PC-9 (cell line): ENCODE results near the gene GFAP. TPM values are rescaled to one million over a fixed set of nuclear protein-coding genes. Genes with fewer than 3 reads are reported as not detected.

Source experiments
- Bru-seq: library from RNA; stranded (reverse); fragments of 400-500 nt; gene quantifications from one replicate; lab custom pipeline; 2021; lab: Mats Ljungman, UMichigan
- BruChase-seq, 2 experiments: library from RNA; stranded (reverse); fragments of 400-500 nt; gene quantifications; one replicate each; lab custom pipeline; 2021; lab: Mats Ljungman, UMichigan
- BruUV-seq: library from RNA; stranded (reverse); fragments of 400-500 nt; replicated peaks from 2 replicates; lab custom pipeline; 2021; lab: Mats Ljungman, UMichigan
- CTCF ChIA-PET: fragments of 300-600 bp; sonication (Branson Sonifier 250); formaldehyde crosslinking; loops from one replicate; lab custom pipeline; 2022; ENCODE audit warnings: antibody characterized with exemption; lab: Charles Lee
- POLR2A ChIA-PET: fragments of 300-600 bp; sonication (Branson Sonifier 250); formaldehyde crosslinking; loops from one replicate; lab custom pipeline; 2022; ENCODE audit warnings: antibody characterized with exemption; ENCODE audit not compliant: unreplicated experiment; lab: Charles Lee
- DNase-seq, 2 experiments: peaks; one replicate each; pipeline versions ENCODE4 v3.0.0 to v3.0.0-alpha.2; 2015 to 2022; ENCODE audit warnings: mixed read lengths in 1 of 2
- H2AFZ ChIP-seq: fragments of 200-600 bp; sonication (generic); 2 replicates; pipeline ENCODE4 v1.8.1; 2017; ENCODE audit warnings: antibody characterized with exemption
- H3F3A ChIP-seq: fragments of 200-600 bp; sonication (generic); 2 replicates; pipeline ENCODE4 v1.8.1; 2017; ENCODE audit warnings: antibody characterized with exemption, mild to moderate bottlenecking, low read depth; ENCODE audit not compliant: insufficient read depth
- H3K27ac ChIP-seq: fragments of 200-600 bp; sonication (generic); 2 replicates; pipeline ENCODE4 v1.6.1; 2016; ENCODE audit warnings: mixed run types
- H3K27me3 ChIP-seq: fragments of 200-600 bp; sonication (generic); 2 replicates; pipeline ENCODE4 v1.6.1; 2016; ENCODE audit warnings: low read depth, mixed run types; ENCODE audit not compliant: insufficient read depth
- H3K36me3 ChIP-seq: fragments of 200-600 bp; sonication (generic); 2 replicates; pipeline ENCODE4 v1.6.1; 2016; ENCODE audit warnings: low read depth, mixed run types
- H3K4me1 ChIP-seq: fragments of 200-600 bp; sonication (generic); replicated peaks from 2 replicates; pipeline ENCODE4 v1.6.1; 2016; ENCODE audit warnings: mixed run types; ENCODE audit not compliant: insufficient read depth
- H3K4me2 ChIP-seq: fragments of 200-600 bp; sonication (generic); 2 replicates; pipeline ENCODE4 v1.6.1; 2017; ENCODE audit warnings: mixed run types
- H3K4me3 ChIP-seq: fragments of 200-600 bp; sonication (generic); 2 replicates; pipeline ENCODE4 v1.6.1; 2016; ENCODE audit warnings: mixed run types
- H3K79me2 ChIP-seq: fragments of 200-600 bp; sonication (generic); 2 replicates; pipeline ENCODE4 v1.6.1; 2017; ENCODE audit warnings: low read depth, mixed run types
- H3K9me2 ChIP-seq: fragments of 200-600 bp; sonication (generic); 2 replicates; pipeline ENCODE4 v1.8.1; 2017; ENCODE audit warnings: mild to moderate bottlenecking; ENCODE audit not compliant: insufficient read depth
- H3K9me3 ChIP-seq: fragments of 200-600 bp; sonication (generic); 2 replicates; pipeline ENCODE4 v1.8.1; 2016; ENCODE audit warnings: low read depth; ENCODE audit not compliant: insufficient read depth
- H4K20me1 ChIP-seq: fragments of 200-600 bp; sonication (generic); 2 replicates; pipeline ENCODE4 v1.8.1; 2017; ENCODE audit not compliant: insufficient read depth
- EZH2 ChIP-seq: fragments of 200-600 bp; sonication (generic); IDR thresholded peaks from 2 replicates; pipeline ENCODE4 v1.8.0; 2017; ENCODE audit warnings: antibody characterized with exemption, low read depth
- intact Hi-C: fragments of 100-400 bp; cut with micrococcal nuclease; formaldehyde crosslinking; loops from one replicate; pipeline ENCODE4 v1.10.0; 2022; ENCODE audit not compliant: unreplicated experiment
- long read RNA-seq: library from polyadenylated mRNA; stranded (forward); transcript quantifications from one replicate; pipeline ENCODE4 v2.0.0, GENCODE V29; 2022
- total RNA-seq: library from RNA; stranded (reverse); gene quantifications from 2 replicates; pipeline ENCODE4 v1.2.3, GENCODE V29; 2021
- TF ChIP-seq, protein P1 (sequence below): fragments of 200-600 bp; sonication (generic); conservative IDR thresholded peaks from 2 replicates; pipeline ENCODE4 v1.6.1; 2017; ENCODE audit warnings: mixed run types, antibody characterized with exemption, mild to moderate bottlenecking, moderate library complexity

The GFAP gene
- total RNA-seq: not detected in 2 replicates
- Bru-seq, nascent RNA: percentile 9 among the genes with signal in this experiment
- BruChase-seq, experiment 1, labeled RNA remaining after a 2-hour chase: not detected
- not detected for BruChase-seq, experiment 2, labeled RNA remaining after a 6-hour chase
- long read RNA-seq: 0 reads

DNA sequence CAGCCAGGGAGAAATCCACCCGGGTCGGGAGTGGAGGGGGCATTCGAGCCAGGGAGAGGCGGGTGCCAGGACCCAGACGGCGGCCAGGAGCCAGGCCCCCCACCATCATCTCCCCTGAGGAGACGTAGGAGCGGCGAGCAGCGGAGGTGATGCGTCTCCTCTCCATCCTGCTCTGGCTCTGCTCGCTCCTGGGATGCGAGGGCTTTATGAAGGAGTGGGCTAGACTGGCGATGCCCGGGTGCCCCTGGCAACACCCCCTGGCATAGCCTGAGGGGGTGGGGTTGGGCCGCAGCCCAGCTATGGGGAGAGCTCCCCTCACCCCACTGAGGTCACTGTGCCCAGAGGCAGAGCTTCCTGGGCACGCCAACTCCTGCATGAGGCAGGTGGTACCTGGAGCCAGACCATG, at the start of gene GFAP:
TSS of gene GFAP (minus strand) at position 180 of the 406 bp plus-strand sequence. CDS start at position 166, 14 bp downstream.
- Histone ChIP-seq H3K27ac (no peak within 1 kb of the TSS), H3K9me2 (no peaks in the 10 kb centered on the region), H3K4me2 (no peak within 1 kb of the TSS), H3K9me3 (no peaks in the 10 kb centered on the region), H3K27me3 (no peaks in the 10 kb centered on the region), H3K4me3 (no peak within 1 kb of the TSS), H3F3A (peaks cover 1% of the 10 kb centered on the region; the same call in 1 of the 2 replicates), H3K36me3 (no peaks in the 10 kb centered on the region), H3K79me2 (no peaks in the 10 kb centered on the region), H2AFZ (no peak within 1 kb of the TSS), H3K4me1 (peaks cover 9% of the 10 kb centered on the region), H4K20me1 (no peaks in the 10 kb centered on the region)
- no peak for TF ChIP-seq EZH2
- TF ChIP-seq, protein P1, sequence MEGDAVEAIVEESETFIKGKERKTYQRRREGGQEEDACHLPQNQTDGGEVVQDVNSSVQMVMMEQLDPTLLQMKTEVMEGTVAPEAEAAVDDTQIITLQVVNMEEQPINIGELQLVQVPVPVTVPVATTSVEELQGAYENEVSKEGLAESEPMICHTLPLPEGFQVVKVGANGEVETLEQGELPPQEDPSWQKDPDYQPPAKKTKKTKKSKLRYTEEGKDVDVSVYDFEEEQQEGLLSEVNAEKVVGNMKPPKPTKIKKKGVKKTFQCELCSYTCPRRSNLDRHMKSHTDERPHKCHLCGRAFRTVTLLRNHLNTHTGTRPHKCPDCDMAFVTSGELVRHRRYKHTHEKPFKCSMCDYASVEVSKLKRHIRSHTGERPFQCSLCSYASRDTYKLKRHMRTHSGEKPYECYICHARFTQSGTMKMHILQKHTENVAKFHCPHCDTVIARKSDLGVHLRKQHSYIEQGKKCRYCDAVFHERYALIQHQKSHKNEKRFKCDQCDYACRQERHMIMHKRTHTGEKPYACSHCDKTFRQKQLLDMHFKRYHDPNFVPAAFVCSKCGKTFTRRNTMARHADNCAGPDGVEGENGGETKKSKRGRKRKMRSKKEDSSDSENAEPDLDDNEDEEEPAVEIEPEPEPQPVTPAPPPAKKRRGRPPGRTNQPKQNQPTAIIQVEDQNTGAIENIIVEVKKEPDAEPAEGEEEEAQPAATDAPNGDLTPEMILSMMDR: no peak
- CTCF ChIA-PET: interaction anchor here (0.6 kb wide), 1 partner anchor 10 kb away, joined by 9 read pairs; no protein-coding TSS in a partner anchor
- intact Hi-C loops: no loop called here
- no TSS peak for BruUV-seq
- DNase-seq: no peak
- POLR2A ChIA-PET: no interaction called here

- Histone ChIP-seq H2AFZ (no peak overlapping the region), H3K36me3 (no peaks in the 10 kb centered on the region), H3K9me3 (no peaks in the 10 kb centered on the region), H3F3A (peaks cover 10% of the 10 kb centered on the region; the same call in 1 of the 2 replicates), H3K4me1 (peaks cover 11% of the 10 kb centered on the region; the same call in 1 of the 2 replicates), H3K4me2 (no peak overlapping the region), H3K27me3 (peaks cover 11% of the 10 kb centered on the region; the same call in 1 of the 2 replicates), H3K9me2 (no peaks in the 10 kb centered on the region), H4K20me1 (no peaks in the 10 kb centered on the region), H3K79me2 (no peaks in the 10 kb centered on the region), H3K4me3 (no peak overlapping the region), H3K27ac (no peak overlapping the region)
- ChIA-PET CTCF (no interaction called here), POLR2A (interaction anchor here (0.5 kb wide), 1 partner anchor 59 kb away, joined by 11 read pairs; no protein-coding TSS in a partner anchor)
- TF ChIP-seq EZH2: no peak
- BruUV-seq: no TSS peak
- DNase-seq: no peak
- intact Hi-C loops: no loop called here
Measured at GRCh38 chr17:44961921-44962350, 46.6 kb upstream of the GFAP start.

GRCh38 chr17:44960691-44961090, 45.4 kb upstream of the GFAP start:
- Histone ChIP-seq H2AFZ (no peak overlapping the region), H3K9me3 (no peaks in the 10 kb centered on the region), H3K4me2 (no peak overlapping the region), H3K79me2 (no peaks in the 10 kb centered on the region), H3K4me3 (no peak overlapping the region), H3K27ac (no peak overlapping the region), H3K4me1 (peaks cover 11% of the 10 kb centered on the region; the same call in 1 of the 2 replicates), H3K9me2 (no peaks in the 10 kb centered on the region), H3K36me3 (no peaks in the 10 kb centered on the region), H3F3A (peaks cover 7% of the 10 kb centered on the region; the same call in 1 of the 2 replicates), H3K27me3 (peaks cover 7% of the 10 kb centered on the region), H4K20me1 (no peaks in the 10 kb centered on the region)
- ChIA-PET CTCF (interaction anchor here (0.7 kb wide), 1 partner anchor 23 kb away, joined by 15 read pairs; no protein-coding TSS in a partner anchor), POLR2A (no interaction called here)
- BruUV-seq: no TSS peak
- peak; percentile 48 to 72 for DNase-seq
- intact Hi-C loops: no loop called here
- TF ChIP-seq EZH2: no peak
- TF ChIP-seq, protein P1: no peak
